ENCODE data around the gene DDX49.

- TF ChIP-seq POLR2AphosphoS5 (IDR thresholded peaks at IDR 0.05; ENCODE audit: low read depth, low read length) (no peak), REST (IDR thresholded peaks at IDR 0.05; ENCODE audit: insufficient read depth in 1 of 2, low read depth in 2 of 2, low read length in 2 of 2) (no peak), TAF1 (IDR thresholded peaks at IDR 0.05; ENCODE audit: borderline replicate concordance, insufficient read depth, low read length) (no peak), SIN3A (IDR thresholded peaks at IDR 0.05; ENCODE audit: borderline replicate concordance, insufficient read depth, low read length) (no peak), FOXP2 (optimal IDR thresholded peaks at IDR 0.05; ENCODE audit: borderline replicate concordance, extremely low read depth, extremely low read length, insufficient read depth) (no peak)
Observed at GRCh38 chr19:18975011-18975410, 55.5 kb downstream of the DDX49 start.
